OCI-LY7 (cell line): ENCODE data around the gene ADPGK.

ENCODE experiments used
- EZH2phosphoT487 ChIP-seq: fragments of 200-600 bp; sonication (generic); IDR thresholded peaks from 2 replicates; pipeline ENCODE4 v1.6.1; 2018; ENCODE audit warnings: low read depth, borderline replicate concordance, mild to moderate bottlenecking, mixed run types, antibody characterized with exemption, low read length, moderate library complexity, mixed read lengths
- TF ChIP-seq, protein P1 (sequence below): fragments of 200-600 bp; sonication (generic); conservative IDR thresholded peaks from 2 replicates; pipeline ENCODE4 v1.5.1; 2014; ENCODE audit warnings: mild to moderate bottlenecking, antibody characterized with exemption, low read length, moderate library complexity, mixed read lengths

- TF ChIP-seq, protein P1, sequence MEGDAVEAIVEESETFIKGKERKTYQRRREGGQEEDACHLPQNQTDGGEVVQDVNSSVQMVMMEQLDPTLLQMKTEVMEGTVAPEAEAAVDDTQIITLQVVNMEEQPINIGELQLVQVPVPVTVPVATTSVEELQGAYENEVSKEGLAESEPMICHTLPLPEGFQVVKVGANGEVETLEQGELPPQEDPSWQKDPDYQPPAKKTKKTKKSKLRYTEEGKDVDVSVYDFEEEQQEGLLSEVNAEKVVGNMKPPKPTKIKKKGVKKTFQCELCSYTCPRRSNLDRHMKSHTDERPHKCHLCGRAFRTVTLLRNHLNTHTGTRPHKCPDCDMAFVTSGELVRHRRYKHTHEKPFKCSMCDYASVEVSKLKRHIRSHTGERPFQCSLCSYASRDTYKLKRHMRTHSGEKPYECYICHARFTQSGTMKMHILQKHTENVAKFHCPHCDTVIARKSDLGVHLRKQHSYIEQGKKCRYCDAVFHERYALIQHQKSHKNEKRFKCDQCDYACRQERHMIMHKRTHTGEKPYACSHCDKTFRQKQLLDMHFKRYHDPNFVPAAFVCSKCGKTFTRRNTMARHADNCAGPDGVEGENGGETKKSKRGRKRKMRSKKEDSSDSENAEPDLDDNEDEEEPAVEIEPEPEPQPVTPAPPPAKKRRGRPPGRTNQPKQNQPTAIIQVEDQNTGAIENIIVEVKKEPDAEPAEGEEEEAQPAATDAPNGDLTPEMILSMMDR: no peak
- no peak for TF ChIP-seq EZH2phosphoT487
Observed at GRCh38 chr15:72724028-72724427, 59.5 kb downstream of the ADPGK start.
